Trophoblast cell (in vitro differentiated cells and primary cell): ENCODE results near the gene DIPK2B.
A peak's percentile ranks its signal among the peaks of the same experiment; 100 is the strongest.

ENCODE experiments used
- DNase-seq, 2 donors: peaks; one replicate each; pipeline ENCODE4 v3.0.0-alpha.2; 2016
- H2AFZ ChIP-seq: 2 replicates; pipeline ENCODE4 v1.6.1; 2013; ENCODE audit warnings: low read length, moderate library complexity, mild to moderate bottlenecking; ENCODE audit not compliant: insufficient read depth, poor library complexity
- H2AK5ac ChIP-seq: 2 replicates; pipeline ENCODE4 v1.6.1; 2013; ENCODE audit warnings: mild to moderate bottlenecking, low read length
- H2BK120ac ChIP-seq: 2 replicates; pipeline ENCODE4 v1.6.1; 2013; ENCODE audit warnings: low read length, mild to moderate bottlenecking, moderate library complexity; ENCODE audit not compliant: insufficient read depth, poor library complexity
- H2BK12ac ChIP-seq: 2 replicates; pipeline ENCODE4 v1.6.1; 2013; ENCODE audit warnings: mild to moderate bottlenecking, low read length, moderate library complexity
- H2BK5ac ChIP-seq: 2 replicates; pipeline ENCODE4 v1.6.1; 2013; ENCODE audit warnings: low read length, low read depth, moderate library complexity, mild to moderate bottlenecking; ENCODE audit not compliant: poor library complexity
- H3K14ac ChIP-seq: 2 replicates; pipeline ENCODE4 v1.6.1; 2013; ENCODE audit warnings: mild to moderate bottlenecking, low read length
- H3K18ac ChIP-seq: 2 replicates; pipeline ENCODE4 v1.6.1; 2013; ENCODE audit warnings: mild to moderate bottlenecking, low read length
- H3K23ac ChIP-seq: 2 replicates; pipeline ENCODE4 v1.6.1; 2013; ENCODE audit warnings: low read length
- H3K27ac ChIP-seq: 2 replicates; pipeline ENCODE4 v1.5.1; 2013; ENCODE audit warnings: low read depth, mild to moderate bottlenecking, inconsistent platforms, low read length, moderate library complexity
- H3K27me3 ChIP-seq: 2 replicates; pipeline ENCODE4 v1.6.1; 2013; ENCODE audit warnings: inconsistent platforms, mild to moderate bottlenecking, low read length, moderate library complexity; ENCODE audit not compliant: insufficient read depth
- H3K36me3 ChIP-seq, 2 experiments: 1 replicate in 1 of 2; 2 replicates in 1 of 2; pipeline ENCODE4 v1.6.1; 2013; ENCODE audit warnings: low read length in 2 of 2, mild to moderate bottlenecking in 2 of 2, moderate library complexity in 1 of 2; ENCODE audit not compliant: insufficient read depth in 2 of 2, control insufficient read depth in 1 of 2
- H3K4ac ChIP-seq: 2 replicates; pipeline ENCODE4 v1.6.1; 2013; ENCODE audit warnings: low read depth, mild to moderate bottlenecking, low read length, moderate library complexity
- H3K4me1 ChIP-seq, 2 experiments: 1 replicate in 1 of 2; 2 replicates in 1 of 2; pipeline ENCODE4 v1.6.1; 2013; ENCODE audit warnings: low read length in 2 of 2, mild to moderate bottlenecking in 2 of 2, moderate library complexity in 1 of 2; ENCODE audit not compliant: insufficient read depth in 2 of 2, control insufficient read depth in 1 of 2
- H3K4me2 ChIP-seq: 2 replicates; pipeline ENCODE4 v1.6.1; 2013; ENCODE audit warnings: inconsistent platforms, mild to moderate bottlenecking, low read length, moderate library complexity
- H3K4me3 ChIP-seq: 2 replicates; pipeline ENCODE4 v1.5.1; 2013; ENCODE audit warnings: mild to moderate bottlenecking, low read depth, low read length, inconsistent platforms
- H3K79me1 ChIP-seq: one replicate; pipeline ENCODE4 v1.6.1; 2013; ENCODE audit warnings: low read length
- H3K79me2 ChIP-seq: 2 replicates; pipeline ENCODE4 v1.6.1; 2013; ENCODE audit warnings: low read length, mild to moderate bottlenecking; ENCODE audit not compliant: control insufficient read depth, insufficient read depth, poor library complexity
- H3K9ac ChIP-seq: 2 replicates; pipeline ENCODE4 v1.6.1; 2013; ENCODE audit warnings: mild to moderate bottlenecking, low read length
- H3K9me3 ChIP-seq: 2 replicates; pipeline ENCODE4 v1.6.1; 2013; ENCODE audit warnings: low read depth, mild to moderate bottlenecking, control low read depth, inconsistent platforms, low read length; ENCODE audit not compliant: insufficient read depth
- H4K12ac ChIP-seq: 2 replicates; pipeline ENCODE4 v1.6.1; 2013; ENCODE audit warnings: low read depth, mild to moderate bottlenecking, low read length, moderate library complexity
- H4K8ac ChIP-seq: 2 replicates; pipeline ENCODE4 v1.6.1; 2013; ENCODE audit warnings: low read depth, mild to moderate bottlenecking, low read length, moderate library complexity
- H4K91ac ChIP-seq: one replicate; pipeline ENCODE4 v1.6.1; 2013; ENCODE audit warnings: low read depth, mild to moderate bottlenecking, low read length, moderate library complexity
- WGBS: extraction: QIAGEN DNeasy Blood & Tissue Kit; methylation state at CpG from one replicate; pipeline ENCODE4 v1.1.7; 2013; ENCODE audit warnings: missing lambda C conversion rate; ENCODE audit not compliant: insufficient read length, insufficient coverage; ENCODE audit errors: extremely low coverage; 5-methylcytosine and 5-hydroxymethylcytosine counted together

Gene DIPK2B

DNA sequence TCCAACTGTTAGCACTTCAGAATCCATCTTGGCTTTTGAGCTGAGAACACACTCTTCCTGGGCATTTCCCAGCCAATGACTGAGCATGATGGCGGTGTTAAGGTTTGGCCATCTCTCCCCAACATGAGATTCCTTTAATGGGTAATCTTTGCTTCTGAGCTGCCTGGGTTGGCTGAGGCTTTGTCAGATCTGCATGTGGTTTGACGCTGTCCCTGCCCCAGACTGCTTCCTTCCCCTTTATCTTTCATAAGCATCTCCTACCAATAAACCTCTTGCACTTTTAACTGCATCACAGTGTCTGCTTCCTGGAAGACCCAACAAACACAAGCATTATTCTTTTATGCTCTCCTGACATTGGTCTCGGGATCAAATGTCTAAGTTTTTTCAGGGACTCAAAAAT is 31.5 kb upstream of the DIPK2B start:
- no peak overlapping the region for H4K8ac ChIP-seq
- H2BK12ac ChIP-seq = no peak overlapping the region
- no peak overlapping the region for H3K23ac ChIP-seq
- no peak overlapping the region for H3K14ac ChIP-seq
- H3K79me2 ChIP-seq = no peaks in the 10 kb centered on the region
- H3K9me3 ChIP-seq = no peaks in the 10 kb centered on the region
- no peak overlapping the region for H2BK120ac ChIP-seq
- H3K27me3 ChIP-seq = no peaks in the 10 kb centered on the region
- no peak overlapping the region for H3K18ac ChIP-seq
- no peak overlapping the region for H3K9ac ChIP-seq
- no peaks in the 10 kb centered on the region for H3K79me1 ChIP-seq
- H3K4me1 ChIP-seq = no peaks in the 10 kb centered on the region
- H3K36me3 ChIP-seq = no peaks in the 10 kb centered on the region
- no peak overlapping the region for H4K91ac ChIP-seq
- no peak for DNase-seq
- no peak overlapping the region for H3K4ac ChIP-seq
- H4K12ac ChIP-seq = no peak overlapping the region
- H2BK5ac ChIP-seq = no peak overlapping the region
- no peak overlapping the region for H2AK5ac ChIP-seq
- no peak overlapping the region for H2AFZ ChIP-seq
- no peak overlapping the region for H3K4me2 ChIP-seq
- H3K27ac ChIP-seq = no peak overlapping the region
- no CpG with 5 or more reads among the region's 3 CpGs for WGBS
- H3K4me3 ChIP-seq = no peak overlapping the region

- no CpG with 5 or more reads among the region's 1 CpG for WGBS
- DNase-seq = no peak
- Histone ChIP-seq H3K4ac (no peak overlapping the region), H3K4me1 (no peaks in the 10 kb centered on the region), H3K9ac (no peak overlapping the region), H3K36me3 (no peaks in the 10 kb centered on the region), H3K18ac (no peak overlapping the region), H2BK120ac (no peak overlapping the region), H3K4me3 (no peak overlapping the region), H2AFZ (no peak overlapping the region), H4K12ac (no peak overlapping the region), H3K79me2 (no peaks in the 10 kb centered on the region), H3K9me3 (no peaks in the 10 kb centered on the region), H3K27me3 (no peaks in the 10 kb centered on the region), H3K27ac (no peak overlapping the region), H4K91ac (no peak overlapping the region), H2BK12ac (no peak overlapping the region), H4K8ac (no peak overlapping the region), H2BK5ac (no peak overlapping the region), H2AK5ac (no peak overlapping the region), H3K23ac (no peak overlapping the region), H3K14ac (no peak overlapping the region), H3K4me2 (no peak overlapping the region), H3K79me1 (no peaks in the 10 kb centered on the region)
These were observed 29.7 kb upstream of the DIPK2B start for GRCh38 chrX:45230410-45230809.

DNA sequence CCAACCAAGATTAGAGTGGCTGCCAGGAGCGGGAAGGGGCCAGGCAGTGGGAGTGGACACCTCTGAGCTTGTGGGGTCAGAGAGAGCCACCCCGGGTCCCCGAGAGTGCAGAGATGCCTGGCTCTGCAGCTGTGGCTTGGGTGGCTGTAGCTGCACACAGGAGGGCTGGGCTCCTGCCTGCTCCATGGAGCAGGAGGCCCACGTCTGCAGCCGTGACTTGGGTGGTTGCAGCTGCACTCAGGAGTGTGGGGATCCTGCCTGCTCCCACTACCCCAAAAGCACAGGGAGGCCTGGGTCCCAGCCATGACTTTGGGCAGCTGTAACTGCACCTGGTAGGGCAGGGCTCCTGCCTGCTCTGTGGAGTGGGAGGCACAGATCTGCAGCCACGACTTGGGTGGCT is 28.7 kb upstream of the DIPK2B start:
- H3K18ac ChIP-seq = no peak overlapping the region
- H3K79me1 ChIP-seq = no peaks in the 10 kb centered on the region
- H3K23ac ChIP-seq = no peak overlapping the region
- no peaks in the 10 kb centered on the region for H3K36me3 ChIP-seq
- no peak overlapping the region for H3K4me2 ChIP-seq
- no peak for DNase-seq
- no peak overlapping the region for H2BK5ac ChIP-seq
- no CpG with 5 or more reads among the region's 6 CpGs for WGBS
- H4K12ac ChIP-seq = no peak overlapping the region
- H2AK5ac ChIP-seq = no peak overlapping the region
- H2BK12ac ChIP-seq = no peak overlapping the region
- H3K27ac ChIP-seq = no peak overlapping the region
- no peak overlapping the region for H3K4me3 ChIP-seq
- no peaks in the 10 kb centered on the region for H3K9me3 ChIP-seq
- H3K14ac ChIP-seq = no peak overlapping the region
- H3K4ac ChIP-seq = no peak overlapping the region
- H3K27me3 ChIP-seq = no peaks in the 10 kb centered on the region
- H3K9ac ChIP-seq = no peak overlapping the region
- no peaks in the 10 kb centered on the region for H3K79me2 ChIP-seq
- H2AFZ ChIP-seq = no peak overlapping the region
- no peak overlapping the region for H4K91ac ChIP-seq
- H2BK120ac ChIP-seq = no peak overlapping the region
- no peak overlapping the region for H4K8ac ChIP-seq
- H3K4me1 ChIP-seq = no peaks in the 10 kb centered on the region

DNA sequence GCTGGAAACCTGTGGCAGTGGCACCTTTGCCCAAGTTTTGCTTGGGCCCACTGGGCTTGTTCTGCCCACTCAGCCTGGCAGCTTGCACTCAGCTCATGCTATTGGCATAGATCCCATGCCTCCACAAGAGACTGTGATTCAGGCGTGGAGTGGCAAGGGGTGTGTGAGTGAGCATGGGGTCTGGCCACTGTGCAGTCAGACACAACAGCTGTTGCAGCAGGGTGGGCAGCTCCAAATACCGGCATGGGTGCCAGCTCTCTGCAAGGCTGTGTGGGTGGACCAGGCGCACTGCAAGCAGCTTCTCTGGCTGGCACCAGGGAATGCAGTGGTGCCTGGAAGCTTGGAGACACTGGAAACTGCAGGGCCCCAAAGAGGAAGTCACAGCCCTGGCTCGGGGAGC is 27.4 kb upstream of the DIPK2B start:
- H3K4me1 ChIP-seq = no peaks in the 10 kb centered on the region
- no peaks in the 10 kb centered on the region for H3K79me1 ChIP-seq
- no peak overlapping the region for H3K9ac ChIP-seq
- no peak overlapping the region for H4K8ac ChIP-seq
- no peak overlapping the region for H2BK12ac ChIP-seq
- no CpG with 5 or more reads among the region's 4 CpGs for WGBS
- H2AK5ac ChIP-seq = no peak overlapping the region
- no peak overlapping the region for H4K12ac ChIP-seq
- no peak overlapping the region for H2AFZ ChIP-seq
- H3K18ac ChIP-seq = no peak overlapping the region
- H2BK120ac ChIP-seq = no peak overlapping the region
- no peaks in the 10 kb centered on the region for H3K27me3 ChIP-seq
- H3K14ac ChIP-seq = no peak overlapping the region
- no peak overlapping the region for H3K27ac ChIP-seq
- H2BK5ac ChIP-seq = no peak overlapping the region
- no peaks in the 10 kb centered on the region for H3K79me2 ChIP-seq
- H3K36me3 ChIP-seq = no peaks in the 10 kb centered on the region
- H3K23ac ChIP-seq = no peak overlapping the region
- no peak for DNase-seq
- H3K4me3 ChIP-seq = peak overlapping the region; percentile 28
- H3K4me2 ChIP-seq = no peak overlapping the region
- no peak overlapping the region for H3K4ac ChIP-seq
- no peak overlapping the region for H4K91ac ChIP-seq
- H3K9me3 ChIP-seq = no peaks in the 10 kb centered on the region
